DOHH2 (cell line): Measurements from ENCODE around the gene IMMT.
"Not testable (repeated sequence)": the region's sequence is repeated elsewhere in the genome, so short reads cannot be mapped to it uniquely, and the experiment has no call there.

Experiments
- H3F3A ChIP-seq: fragments of 200-600 bp; sonication (generic), shearing (Covaris generic); 2 replicates; pipeline ENCODE4 v1.6.0; 2016; ENCODE audit warnings: antibody characterized with exemption, mild to moderate bottlenecking; ENCODE audit not compliant: control insufficient read depth, insufficient read depth
- H3K27ac ChIP-seq: fragments of 200-600 bp; sonication (generic); 2 replicates; pipeline ENCODE4 v1.5.1; 2014; ENCODE audit warnings: low read depth, mild to moderate bottlenecking, low read length, moderate library complexity
- H3K27me3 ChIP-seq: fragments of 200-600 bp; sonication (generic); 2 replicates; pipeline ENCODE4 v1.6.1; 2014; ENCODE audit warnings: mild to moderate bottlenecking, low read length, mixed read lengths; ENCODE audit not compliant: control insufficient read depth
- H3K36me3 ChIP-seq: fragments of 200-600 bp; sonication (generic); 2 replicates; pipeline ENCODE4 v1.6.1; 2014; ENCODE audit warnings: mild to moderate bottlenecking, low read length, moderate library complexity, mixed read lengths; ENCODE audit not compliant: control insufficient read depth
- H3K4me1 ChIP-seq: fragments of 200-600 bp; sonication (generic); 2 replicates; pipeline ENCODE4 v1.6.1; 2014; ENCODE audit warnings: mild to moderate bottlenecking, low read length, mixed read lengths; ENCODE audit not compliant: control insufficient read depth
- H3K4me2 ChIP-seq: fragments of 200-600 bp; sonication (generic); 2 replicates; pipeline ENCODE4 v1.6.0; 2014; ENCODE audit warnings: mild to moderate bottlenecking, low read length, moderate library complexity
- H3K4me3 ChIP-seq: fragments of 200-600 bp; sonication (generic); 2 replicates; pipeline ENCODE4 v1.5.1; 2014; ENCODE audit warnings: mild to moderate bottlenecking, low read length, mixed read lengths
- H3K79me2 ChIP-seq: fragments of 200-600 bp; sonication (generic); 2 replicates; pipeline ENCODE4 v1.6.1; 2014; ENCODE audit warnings: mild to moderate bottlenecking, low read length, mixed read lengths; ENCODE audit not compliant: control insufficient read depth
- H3K9me2 ChIP-seq: fragments of 200-600 bp; sonication (generic); replicated peaks from 2 replicates; pipeline ENCODE4 v1.6.1; 2014; ENCODE audit warnings: mild to moderate bottlenecking, low read length, mixed read lengths; ENCODE audit not compliant: control insufficient read depth
- H3K9me3 ChIP-seq: fragments of 200-600 bp; sonication (generic); 2 replicates; pipeline ENCODE4 v1.6.1; 2014; ENCODE audit warnings: antibody characterized with exemption, low read length, mixed read lengths; ENCODE audit not compliant: control insufficient read depth, insufficient read depth
- H4K20me1 ChIP-seq: fragments of 200-600 bp; sonication (generic); 2 replicates; pipeline ENCODE4 v1.6.0; 2014; ENCODE audit warnings: low read depth, mild to moderate bottlenecking, antibody characterized with exemption, low read length, moderate library complexity; ENCODE audit not compliant: control insufficient read depth, insufficient read depth
- EZH2phosphoT487 ChIP-seq: fragments of 200-600 bp; sonication (generic); IDR thresholded peaks from 2 replicates; pipeline ENCODE4 v1.6.1; 2017; ENCODE audit warnings: borderline replicate concordance, mild to moderate bottlenecking, antibody characterized with exemption, low read length, moderate library complexity, mixed read lengths
- TF ChIP-seq, protein P1 (sequence below): fragments of 200-600 bp; sonication (generic); IDR thresholded peaks from one replicate; pipeline ENCODE4 v1.5.1; 2014; ENCODE audit warnings: antibody characterized with exemption, mild to moderate bottlenecking, low read depth, low read length; ENCODE audit not compliant: poor library complexity, severe bottlenecking

The IMMT gene

DNA sequence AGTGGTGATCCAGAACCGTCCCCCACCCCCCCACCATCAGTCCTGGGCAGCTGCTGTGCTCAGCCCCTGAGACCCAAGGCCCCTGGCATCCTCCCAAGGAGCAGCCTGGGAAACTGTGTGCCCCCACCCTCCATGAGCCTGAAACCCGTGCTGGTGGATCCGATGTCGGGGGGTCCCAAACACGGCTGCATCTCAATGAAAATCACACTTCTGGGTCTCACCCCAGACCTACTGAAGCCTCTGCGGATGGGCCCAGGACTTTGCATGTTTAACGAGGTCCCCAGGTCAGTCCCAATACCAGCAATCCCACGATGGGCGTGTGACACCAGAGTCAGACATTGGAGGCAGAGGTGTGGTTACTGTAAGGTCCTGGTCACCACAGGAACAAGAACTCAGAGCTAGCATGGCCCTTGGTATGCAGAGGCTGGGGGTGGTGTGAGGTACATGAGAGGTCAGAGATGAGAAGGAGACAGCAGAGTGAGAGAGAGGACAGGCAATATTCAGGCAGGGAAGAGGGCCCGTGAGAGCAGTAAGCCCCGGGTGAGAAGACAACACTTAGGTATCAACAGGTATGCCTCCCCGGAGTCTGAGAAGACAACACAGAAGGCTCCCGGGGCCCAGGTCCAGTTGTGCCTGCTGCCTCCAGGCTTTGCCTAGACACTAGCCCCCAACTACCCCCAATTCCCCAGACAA, 36.6 kb upstream of the IMMT start:
- H3K27me3 ChIP-seq, result no peaks in the 10 kb centered on the region
- H3K9me2 ChIP-seq, result no peaks in the 10 kb centered on the region
- H3F3A ChIP-seq, result no peaks in the 10 kb centered on the region
- peaks cover 5% of the 10 kb centered on the region; the same call in 1 of the 2 replicates for H3K4me1 ChIP-seq
- no peaks in the 10 kb centered on the region for H3K9me3 ChIP-seq
- H3K4me2 ChIP-seq, result no peak overlapping the region
- no peak overlapping the region for H3K27ac ChIP-seq
- H3K79me2 ChIP-seq, result no peaks in the 10 kb centered on the region
- TF ChIP-seq EZH2phosphoT487, result no peak
- TF ChIP-seq, protein P1, sequence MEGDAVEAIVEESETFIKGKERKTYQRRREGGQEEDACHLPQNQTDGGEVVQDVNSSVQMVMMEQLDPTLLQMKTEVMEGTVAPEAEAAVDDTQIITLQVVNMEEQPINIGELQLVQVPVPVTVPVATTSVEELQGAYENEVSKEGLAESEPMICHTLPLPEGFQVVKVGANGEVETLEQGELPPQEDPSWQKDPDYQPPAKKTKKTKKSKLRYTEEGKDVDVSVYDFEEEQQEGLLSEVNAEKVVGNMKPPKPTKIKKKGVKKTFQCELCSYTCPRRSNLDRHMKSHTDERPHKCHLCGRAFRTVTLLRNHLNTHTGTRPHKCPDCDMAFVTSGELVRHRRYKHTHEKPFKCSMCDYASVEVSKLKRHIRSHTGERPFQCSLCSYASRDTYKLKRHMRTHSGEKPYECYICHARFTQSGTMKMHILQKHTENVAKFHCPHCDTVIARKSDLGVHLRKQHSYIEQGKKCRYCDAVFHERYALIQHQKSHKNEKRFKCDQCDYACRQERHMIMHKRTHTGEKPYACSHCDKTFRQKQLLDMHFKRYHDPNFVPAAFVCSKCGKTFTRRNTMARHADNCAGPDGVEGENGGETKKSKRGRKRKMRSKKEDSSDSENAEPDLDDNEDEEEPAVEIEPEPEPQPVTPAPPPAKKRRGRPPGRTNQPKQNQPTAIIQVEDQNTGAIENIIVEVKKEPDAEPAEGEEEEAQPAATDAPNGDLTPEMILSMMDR, result no peak
- no peaks in the 10 kb centered on the region for H4K20me1 ChIP-seq
- H3K4me3 ChIP-seq, result no peak overlapping the region
- H3K36me3 ChIP-seq, result no peaks in the 10 kb centered on the region

DNA sequence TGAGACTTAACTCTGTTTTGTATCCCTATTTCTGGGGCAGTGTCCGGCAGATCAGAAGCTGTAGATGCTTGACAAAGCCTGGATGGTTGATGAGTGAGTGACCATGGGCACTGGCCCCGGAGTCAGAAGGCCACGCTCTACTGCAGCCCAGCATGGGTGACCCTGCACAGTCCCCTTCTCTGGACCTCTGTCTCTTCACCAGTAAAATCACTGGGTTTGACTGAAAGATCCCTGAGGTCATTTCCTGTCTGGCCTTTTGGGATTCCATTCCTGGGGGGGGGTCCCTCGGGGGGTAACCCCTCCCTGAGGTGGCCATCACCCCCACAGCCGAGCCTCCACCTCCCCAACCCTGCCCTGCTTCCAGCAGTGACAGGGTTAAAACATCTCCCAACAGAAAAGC, 35.7 kb upstream of the IMMT start:
- H3K9me3 ChIP-seq, result no peaks in the 10 kb centered on the region
- no peak for TF ChIP-seq EZH2phosphoT487
- TF ChIP-seq, protein P1, result no peak
- H3K27me3 ChIP-seq, result no peaks in the 10 kb centered on the region
- H3K4me3 ChIP-seq, result no peak overlapping the region
- peaks cover 14% of the 10 kb centered on the region for H3K4me1 ChIP-seq
- H3K79me2 ChIP-seq, result no peaks in the 10 kb centered on the region
- no peaks in the 10 kb centered on the region for H3F3A ChIP-seq
- H3K27ac ChIP-seq, result no peak overlapping the region
- no peak overlapping the region for H3K4me2 ChIP-seq
- no peaks in the 10 kb centered on the region for H3K9me2 ChIP-seq
- no peaks in the 10 kb centered on the region for H3K36me3 ChIP-seq
- H4K20me1 ChIP-seq, result no peaks in the 10 kb centered on the region

DNA sequence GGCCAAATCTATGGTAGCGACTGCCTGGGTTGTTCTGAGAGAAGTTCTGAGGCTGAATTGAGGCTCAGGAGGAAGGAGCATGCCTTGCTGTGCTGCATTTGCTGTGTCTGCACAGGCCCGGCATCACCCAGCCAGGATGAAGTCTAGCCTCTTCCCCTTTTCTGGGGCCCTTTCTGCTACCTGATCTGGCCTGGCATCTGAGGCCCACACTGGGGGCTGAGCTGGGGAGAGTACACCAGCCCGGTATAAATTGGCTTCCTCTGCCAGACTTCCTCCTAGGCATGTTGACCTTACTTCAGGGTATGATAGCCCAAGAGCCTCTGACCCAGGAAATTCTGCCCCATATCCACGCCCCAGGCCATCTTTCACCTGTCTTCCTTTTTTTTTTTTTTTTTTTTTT, 34.0 kb upstream of the IMMT start:
- peaks cover 25% of the 10 kb centered on the region for H3K4me1 ChIP-seq
- H3K4me2 ChIP-seq, result no peak overlapping the region
- TF ChIP-seq, protein P1, result no peak
- TF ChIP-seq EZH2phosphoT487, result no peak

DNA sequence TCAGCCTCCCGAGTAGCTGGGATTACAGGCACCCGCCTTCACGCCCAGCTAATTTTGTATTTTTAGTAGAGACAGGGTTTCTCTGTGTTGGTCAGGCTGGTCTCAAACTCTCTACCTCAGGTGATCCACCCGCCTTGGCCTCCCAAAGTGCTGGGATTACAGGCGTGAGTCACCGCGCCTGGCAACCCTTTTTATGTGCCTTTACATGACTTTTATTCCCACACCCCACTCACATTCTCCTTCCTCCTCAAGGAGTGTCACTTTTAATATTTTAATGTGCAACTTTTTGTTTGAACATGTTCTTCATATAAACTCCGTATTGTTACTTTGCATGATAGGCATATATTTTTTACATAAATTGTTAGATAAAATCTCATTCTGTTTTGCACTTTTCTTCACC, 33.3 kb upstream of the IMMT start:
- H3K4me2 ChIP-seq, H3K27ac ChIP-seq, H3K9me2 ChIP-seq, H3K27me3 ChIP-seq, H3F3A ChIP-seq, H3K9me3 ChIP-seq, H3K36me3 ChIP-seq, H4K20me1 ChIP-seq, H3K79me2 ChIP-seq, H3K4me3 ChIP-seq: not testable (repeated sequence)
- H3K4me1 ChIP-seq, result peaks cover 25% of the 10 kb centered on the region

More for the DNA sequence above, 34.0 kb upstream of the IMMT start:
- H3K27ac ChIP-seq, result no peak overlapping the region
- no peaks in the 10 kb centered on the region for H3K27me3 ChIP-seq
- H3K9me3 ChIP-seq, result no peaks in the 10 kb centered on the region
- H3F3A ChIP-seq, result no peaks in the 10 kb centered on the region
- H3K36me3 ChIP-seq, result no peaks in the 10 kb centered on the region
- no peaks in the 10 kb centered on the region for H4K20me1 ChIP-seq
- H3K4me3 ChIP-seq, result no peak overlapping the region
- no peaks in the 10 kb centered on the region for H3K9me2 ChIP-seq
- H3K79me2 ChIP-seq, result no peaks in the 10 kb centered on the region
